Neuronal stem cell (in vitro differentiated cells): ENCODE data around the gene FAXDC2.

ENCODE experiments used
- DNase-seq: peaks from one replicate; pipeline ENCODE4 v3.0.0-alpha.2; 2013; ENCODE audit warnings: low spot score
- H2AFZ ChIP-seq: one replicate; pipeline ENCODE4 v1.6.1; 2013; ENCODE audit warnings: mild to moderate bottlenecking, low read length, inconsistent platforms
- H2AK5ac ChIP-seq: 2 replicates; pipeline ENCODE4 v1.6.1; 2013; ENCODE audit warnings: low read depth, mild to moderate bottlenecking, inconsistent platforms, low read length, moderate library complexity, mixed read lengths
- H2BK120ac ChIP-seq: 2 replicates; pipeline ENCODE4 v1.6.1; 2013; ENCODE audit warnings: low read depth, mild to moderate bottlenecking, inconsistent platforms, low read length, moderate library complexity, mixed read lengths
- H2BK12ac ChIP-seq: one replicate; pipeline ENCODE4 v1.6.1; 2013; ENCODE audit warnings: low read length, inconsistent platforms
- H2BK15ac ChIP-seq: 2 replicates; pipeline ENCODE4 v1.6.1; 2013; ENCODE audit warnings: mild to moderate bottlenecking, low read length, inconsistent platforms, mixed read lengths
- H2BK5ac ChIP-seq: one replicate; pipeline ENCODE4 v1.6.1; 2013; ENCODE audit warnings: inconsistent platforms, mild to moderate bottlenecking, low read length, moderate library complexity
- H3K14ac ChIP-seq: one replicate; pipeline ENCODE4 v1.6.1; 2013; ENCODE audit warnings: low read length, inconsistent platforms
- H3K18ac ChIP-seq: 2 replicates; pipeline ENCODE4 v1.6.1; 2013; ENCODE audit warnings: low read length, inconsistent platforms
- H3K23ac ChIP-seq: 2 replicates; pipeline ENCODE4 v1.6.1; 2013; ENCODE audit warnings: low read depth, mild to moderate bottlenecking, mixed read lengths, low read length, inconsistent platforms; ENCODE audit not compliant: poor library complexity
- H3K27ac ChIP-seq: replicated peaks from 3 replicates; pipeline ENCODE4 v1.5.1; 2013; ENCODE audit warnings: low read length, inconsistent platforms
- H3K27me3 ChIP-seq, 3 experiments: 2 replicates each; pipeline ENCODE4 v1.6.1; 2013; ENCODE audit warnings: low read length in 3 of 3, mild to moderate bottlenecking in 2 of 3, inconsistent platforms in 1 of 3, low read depth in 1 of 3, mixed read lengths in 1 of 3, moderate library complexity in 1 of 3; ENCODE audit not compliant: control insufficient read depth in 3 of 3, insufficient read depth in 3 of 3
- H3K36me3 ChIP-seq, 2 donors: replicated peaks in 1 of 2; 2 replicates each; pipeline ENCODE4 v1.6.1; 2013; ENCODE audit warnings: low read length in 2 of 2; ENCODE audit not compliant: control insufficient read depth in 2 of 2, insufficient read depth in 2 of 2
- H3K4ac ChIP-seq: 2 replicates; pipeline ENCODE4 v1.6.1; 2013; ENCODE audit warnings: inconsistent platforms, mild to moderate bottlenecking, low read length, moderate library complexity
- H3K4me1 ChIP-seq, 2 donors: 1 replicate in 1 of 2; 2 replicates in 1 of 2; pipeline ENCODE4 v1.6.1; 2013; ENCODE audit warnings: low read length in 2 of 2, low read depth in 1 of 2; ENCODE audit not compliant: control insufficient read depth in 2 of 2, insufficient read depth in 1 of 2
- H3K4me2 ChIP-seq: one replicate; pipeline ENCODE4 v1.6.1; 2013; ENCODE audit warnings: mild to moderate bottlenecking, low read length, inconsistent platforms; ENCODE audit not compliant: insufficient read depth, poor library complexity, severe bottlenecking
- H3K4me3 ChIP-seq, 2 donors: 2 replicates each; pipeline ENCODE4 v1.5.1; 2013; ENCODE audit warnings: low read length in 2 of 2, mild to moderate bottlenecking in 2 of 2, inconsistent platforms in 1 of 2, moderate library complexity in 1 of 2
- H3K79me1 ChIP-seq: one replicate; pipeline ENCODE4 v1.6.1; 2013; ENCODE audit warnings: low read depth, mild to moderate bottlenecking, inconsistent platforms, low read length, moderate library complexity
- H3K9ac ChIP-seq: one replicate; pipeline ENCODE4 v1.6.1; 2013; ENCODE audit warnings: mild to moderate bottlenecking, low read depth, low read length, inconsistent platforms; ENCODE audit not compliant: poor library complexity
- H3K9me3 ChIP-seq, 2 donors: replicated peaks in 1 of 2; 2 replicates each; pipeline versions ENCODE3 to v1.6.1; 2013; ENCODE audit warnings: low read length in 2 of 2, mild to moderate bottlenecking in 2 of 2, inconsistent platforms in 1 of 2, low read depth in 1 of 2, mixed read lengths in 1 of 2, moderate library complexity in 1 of 2; ENCODE audit not compliant: control insufficient read depth in 2 of 2, insufficient read depth in 1 of 2
- H4K8ac ChIP-seq: one replicate; pipeline ENCODE4 v1.6.1; 2013; ENCODE audit warnings: low read depth, mild to moderate bottlenecking, inconsistent platforms, low read length, moderate library complexity
- H4K91ac ChIP-seq: one replicate; pipeline ENCODE4 v1.6.1; 2013; ENCODE audit warnings: low read length, low read depth, mild to moderate bottlenecking, inconsistent platforms; ENCODE audit not compliant: poor library complexity
- WGBS, 2 donors: extraction: QIAGEN DNeasy Blood & Tissue Kit; methylation state at CpG; one replicate each; pipeline ENCODE4 v1.1.7; 2013; ENCODE audit warnings: missing lambda C conversion rate in 2 of 2, mixed read lengths in 1 of 2; ENCODE audit not compliant: insufficient read length in 2 of 2, insufficient replicate concordance in 1 of 2; ENCODE audit errors: extremely low coverage in 2 of 2; 5-methylcytosine and 5-hydroxymethylcytosine counted together

FAXDC2 gene

GRCh38 chr5:154830219-154830595, 20.2 kb downstream of the FAXDC2 start:
- no peak for DNase-seq
- Histone ChIP-seq H2AFZ (no peak overlapping the region), H3K9me3 (no peaks in the 10 kb centered on the region), H2BK120ac (no peak overlapping the region), H3K18ac (no peak overlapping the region), H4K8ac (no peak overlapping the region), H3K4ac (no peak overlapping the region), H3K23ac (no peak overlapping the region), H3K9ac (no peak overlapping the region), H3K36me3 (peaks cover 5 to 36% of the 10 kb centered on the region in 2 donors), H3K4me3 (no peak overlapping the region), H3K27me3 (no peaks in the 10 kb centered on the region), H3K14ac (no peak overlapping the region), H2BK12ac (no peak overlapping the region), H4K91ac (no peak overlapping the region), H3K4me1 (no peaks in the 10 kb centered on the region), H2BK5ac (no peak overlapping the region), H3K4me2 (no peak overlapping the region), H3K27ac (no peak overlapping the region), H2AK5ac (no peak overlapping the region), H2BK15ac (no peak overlapping the region), H3K79me1 (no peaks in the 10 kb centered on the region)
- WGBS, 2 donors = no CpG with 5 or more reads among the region's 7 CpGs

GRCh38 chr5:154829589-154830218, 20.7 kb downstream of the FAXDC2 start:
- H3K9ac ChIP-seq = no peak overlapping the region
- H2AFZ ChIP-seq = no peak overlapping the region
- no peak overlapping the region for H2BK5ac ChIP-seq
- H3K79me1 ChIP-seq = no peaks in the 10 kb centered on the region
- H3K18ac ChIP-seq = no peak overlapping the region
- peaks cover 5 to 36% of the 10 kb centered on the region in 2 donors for H3K36me3 ChIP-seq
- no peak overlapping the region for H3K4ac ChIP-seq
- no peaks in the 10 kb centered on the region for H3K27me3 ChIP-seq
- no peak overlapping the region for H4K91ac ChIP-seq
- H2BK12ac ChIP-seq = no peak overlapping the region
- H3K9me3 ChIP-seq = no peaks in the 10 kb centered on the region
- no peak overlapping the region for H3K4me3 ChIP-seq
- DNase-seq = no peak
- no peak overlapping the region for H3K4me2 ChIP-seq
- no peak overlapping the region for H3K23ac ChIP-seq
- H3K4me1 ChIP-seq = no peaks in the 10 kb centered on the region
- H4K8ac ChIP-seq = no peak overlapping the region
- WGBS, 2 donors = no CpG with 5 or more reads among the region's 4 CpGs
- H3K14ac ChIP-seq = no peak overlapping the region
- H2AK5ac ChIP-seq = no peak overlapping the region
- no peak overlapping the region for H3K27ac ChIP-seq
- H2BK120ac ChIP-seq = no peak overlapping the region
- H2BK15ac ChIP-seq = no peak overlapping the region

- Histone ChIP-seq H3K4ac (no peak overlapping the region), H3K27me3 (no peaks in the 10 kb centered on the region), H3K4me3 (no peak overlapping the region), H3K14ac (no peak overlapping the region), H2BK5ac (no peak overlapping the region), H2AK5ac (no peak overlapping the region), H4K8ac (no peak overlapping the region), H3K23ac (no peak overlapping the region), H3K9ac (no peak overlapping the region), H2BK12ac (no peak overlapping the region), H3K36me3 (peaks cover 7 to 41% of the 10 kb centered on the region in 2 donors), H2BK15ac (no peak overlapping the region), H2BK120ac (no peak overlapping the region), H3K9me3 (no peaks in the 10 kb centered on the region), H2AFZ (no peak overlapping the region), H3K79me1 (no peaks in the 10 kb centered on the region), H3K4me2 (no peak overlapping the region), H3K18ac (no peak overlapping the region), H3K4me1 (no peaks in the 10 kb centered on the region), H3K27ac (no peak overlapping the region), H4K91ac (no peak overlapping the region)
- no CpG with 5 or more reads among the region's 2 CpGs for WGBS, 2 donors
- no peak for DNase-seq
Measured at GRCh38 chr5:154829181-154829588, 21.2 kb downstream of the FAXDC2 start.

GRCh38 chr5:154824070-154824469, 26.3 kb downstream of the FAXDC2 start:
- H3K4me2 ChIP-seq = no peak overlapping the region
- H2BK15ac ChIP-seq = no peak overlapping the region
- H4K91ac ChIP-seq = no peak overlapping the region
- peaks cover 0 to 5% of the 10 kb centered on the region in 2 donors for H3K4me1 ChIP-seq
- H3K9ac ChIP-seq = no peak overlapping the region
- no CpG with 5 or more reads among the region's 2 CpGs for WGBS, 2 donors
- no peak overlapping the region for H2AFZ ChIP-seq
- peaks cover 0 to 2% of the 10 kb centered on the region in 2 donors for H3K9me3 ChIP-seq
- peaks cover 9 to 62% of the 10 kb centered on the region in 2 donors for H3K36me3 ChIP-seq
- no peak overlapping the region for H2BK120ac ChIP-seq
- no peak overlapping the region for H3K27ac ChIP-seq
- no peak overlapping the region for H4K8ac ChIP-seq
- no peak overlapping the region for H3K18ac ChIP-seq
- no peaks in the 10 kb centered on the region for H3K27me3 ChIP-seq
- H3K79me1 ChIP-seq = no peaks in the 10 kb centered on the region
- no peak overlapping the region for H3K4ac ChIP-seq
- H2BK5ac ChIP-seq = peak overlapping the region; percentile 27
- no peak overlapping the region for H2AK5ac ChIP-seq
- H3K4me3 ChIP-seq = no peak overlapping the region
- DNase-seq = no peak
- no peak overlapping the region for H3K14ac ChIP-seq
- H2BK12ac ChIP-seq = no peak overlapping the region
- H3K23ac ChIP-seq = no peak overlapping the region
